Stimulated activated CD8-positive, alpha-beta memory T cell treated with anti-CD3 and anti-CD28 coated beads, Interleukin-15, amount 100 ng/mL, for 4 hours (primary cell): ENCODE data around the gene SPRY4.
"Not testable (repeated sequence)": the region's sequence is repeated elsewhere in the genome, so short reads cannot be mapped to it uniquely, and the experiment has no call there.

Source experiments
- DNase-seq, 2 donors: peaks; one replicate each; pipeline ENCODE4 v3.0.0-alpha.2; 2020; ENCODE audit warnings: low read depth in 2 of 2

The SPRY4 gene

GRCh38 chr5:142315096-142315900 is 9.5 kb downstream of the SPRY4 start:
- DNase-seq = no peak

- no peak for DNase-seq
Measured at GRCh38 chr5:142314606-142315005, 10.2 kb downstream of the SPRY4 start.

- DNase-seq = no peak
Measured at GRCh38 chr5:142314109-142314508, 10.7 kb downstream of the SPRY4 start.

GRCh38 chr5:142313682-142314081 is 11.1 kb downstream of the SPRY4 start:
- DNase-seq = no peak

- DNase-seq = no peak
Measured at GRCh38 chr5:142313275-142313674, 11.5 kb downstream of the SPRY4 start.

GRCh38 chr5:142312399-142312798 is 12.4 kb downstream of the SPRY4 start:
- no peak for DNase-seq

GRCh38 chr5:142311725-142312124 is 13.1 kb downstream of the SPRY4 start:
- no peak for DNase-seq

GRCh38 chr5:142310803-142311202 is 14.0 kb downstream of the SPRY4 start:
- no peak for DNase-seq

- no peak for DNase-seq
Measured at GRCh38 chr5:142309747-142310318, 15.0 kb downstream of the SPRY4 start.

GRCh38 chr5:142308358-142308757 is 16.5 kb downstream of the SPRY4 start:
- DNase-seq = no peak

- DNase-seq = no peak
Measured at GRCh38 chr5:142307146-142307890, 17.5 kb downstream of the SPRY4 start.

- DNase-seq = no peak
Measured at GRCh38 chr5:142306077-142306502, 18.7 kb downstream of the SPRY4 start.

GRCh38 chr5:142305211-142305610 is 19.6 kb downstream of the SPRY4 start:
- no peak for DNase-seq

GRCh38 chr5:142304013-142304701 is 20.7 kb downstream of the SPRY4 start:
- DNase-seq = no peak

- DNase-seq = no peak
Measured at GRCh38 chr5:142303565-142303964, 21.3 kb downstream of the SPRY4 start.

- DNase-seq = no peak
Measured at GRCh38 chr5:142301540-142301939, 23.3 kb downstream of the SPRY4 start.

- DNase-seq = no peak
Measured at GRCh38 chr5:142300677-142301076, 24.1 kb downstream of the SPRY4 start.

GRCh38 chr5:142298789-142299188 is 26.0 kb downstream of the SPRY4 start:
- no peak for DNase-seq

- not testable (repeated sequence) for DNase-seq
Measured at GRCh38 chr5:142297786-142298185, 27.0 kb downstream of the SPRY4 start.

GRCh38 chr5:142296914-142297417 is 27.9 kb downstream of the SPRY4 start:
- no peak for DNase-seq

- DNase-seq = no peak
Measured at GRCh38 chr5:142295960-142296860, 28.6 kb downstream of the SPRY4 start.
